Fibroblast of peridontal ligament (primary cell): ENCODE data around the gene HHIPL1.

Source experiments
- DNase-seq: peaks from one replicate; pipeline ENCODE4 v3.0.0-alpha.2; 2010; ENCODE audit errors: extremely low read depth

Gene HHIPL1

DNA sequence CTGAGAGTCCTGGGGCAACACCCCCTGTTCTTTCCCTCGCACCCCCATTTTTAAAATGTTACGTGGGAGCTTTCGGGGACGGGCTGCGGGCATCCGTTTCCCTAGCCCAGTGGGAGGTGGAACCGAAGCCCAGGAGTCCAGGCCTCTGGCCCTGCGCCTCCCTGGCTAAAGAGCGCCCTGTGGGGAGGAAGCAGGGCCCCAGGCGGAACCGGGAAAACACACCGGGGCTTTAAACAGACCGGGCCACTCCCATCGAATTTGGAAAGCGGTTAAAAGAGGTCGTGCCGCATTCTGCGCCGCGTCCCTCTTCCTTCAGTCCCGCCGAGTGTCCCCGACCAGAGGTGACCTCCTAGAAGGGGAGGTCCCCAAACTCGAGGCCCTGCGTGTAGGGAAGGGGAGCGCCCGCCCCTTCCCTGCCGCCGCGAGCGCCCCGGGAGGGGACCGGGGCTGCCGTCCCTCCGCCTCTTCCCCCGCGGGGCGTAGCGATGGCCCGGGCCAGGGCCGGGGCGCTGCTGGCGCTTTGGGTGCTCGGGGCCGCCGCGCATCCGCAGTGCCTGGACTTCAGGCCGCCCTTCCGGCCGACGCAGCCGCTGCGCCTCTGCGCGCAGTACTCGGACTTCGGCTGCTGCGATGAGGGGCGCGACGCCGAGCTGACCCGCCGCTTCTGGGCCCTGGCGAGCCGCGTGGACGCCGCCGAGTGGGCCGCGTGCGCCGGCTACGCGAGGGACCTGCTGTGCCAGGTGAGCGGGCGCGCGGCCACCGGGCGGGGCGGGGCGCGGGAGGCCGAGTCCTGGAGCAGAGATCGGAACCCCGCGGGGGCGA lies at the start of gene HHIPL1:
Gene HHIPL1 (plus strand): TSS at position 407 of the 822 bp plus-strand sequence. CDS start 79 bp downstream, at position 486.
- peak; percentile 21 for DNase-seq

DNA sequence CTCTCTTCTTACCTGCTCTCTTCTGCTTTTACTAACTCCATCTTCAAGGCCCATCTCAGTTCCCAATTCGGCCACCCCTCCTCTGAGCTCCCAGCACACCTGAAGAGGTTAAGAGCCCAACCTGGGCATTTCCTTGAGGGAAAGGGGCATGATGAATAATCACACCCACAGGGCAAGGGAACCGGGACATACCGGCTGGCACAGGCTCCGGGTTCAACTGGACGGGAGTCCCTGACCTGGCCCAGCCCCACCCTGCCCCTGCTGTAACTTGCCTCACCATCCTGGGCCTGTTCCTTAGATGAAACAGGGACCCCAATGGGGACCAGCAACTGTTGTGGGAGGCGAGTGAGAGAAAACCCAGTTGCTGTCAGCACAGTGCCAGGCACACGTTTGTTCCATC lies 49.4 kb upstream of the HHIPL1 start:
- no peak for DNase-seq

DNA sequence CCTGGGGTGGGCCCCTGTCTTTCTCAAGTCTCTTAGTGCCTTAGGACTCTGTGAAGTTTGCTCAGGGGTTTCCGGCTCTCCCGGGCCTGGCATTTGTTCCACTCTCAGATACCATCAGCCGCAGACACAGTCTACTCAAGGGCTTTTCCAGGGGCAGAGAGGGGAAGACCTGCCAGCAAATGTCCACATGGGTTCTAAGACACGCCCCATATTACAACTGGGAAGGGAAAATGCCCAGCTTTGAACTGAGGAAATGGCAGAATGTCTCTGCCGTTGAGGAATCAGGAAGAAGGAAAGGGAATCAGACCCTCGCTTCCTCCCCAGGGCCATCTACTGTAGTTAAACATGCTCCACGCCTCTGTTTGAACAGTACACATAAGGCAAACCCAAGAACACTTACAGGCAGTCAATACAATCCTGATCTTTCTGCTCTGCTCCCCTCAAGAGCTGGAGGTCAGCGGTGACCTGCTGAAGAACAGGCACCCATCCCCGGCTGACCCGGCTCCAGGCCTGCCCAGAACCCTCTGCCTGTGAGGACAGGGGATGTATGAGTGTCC lies 48.8 kb upstream of the HHIPL1 start:
- DNase-seq, result no peak

DNA sequence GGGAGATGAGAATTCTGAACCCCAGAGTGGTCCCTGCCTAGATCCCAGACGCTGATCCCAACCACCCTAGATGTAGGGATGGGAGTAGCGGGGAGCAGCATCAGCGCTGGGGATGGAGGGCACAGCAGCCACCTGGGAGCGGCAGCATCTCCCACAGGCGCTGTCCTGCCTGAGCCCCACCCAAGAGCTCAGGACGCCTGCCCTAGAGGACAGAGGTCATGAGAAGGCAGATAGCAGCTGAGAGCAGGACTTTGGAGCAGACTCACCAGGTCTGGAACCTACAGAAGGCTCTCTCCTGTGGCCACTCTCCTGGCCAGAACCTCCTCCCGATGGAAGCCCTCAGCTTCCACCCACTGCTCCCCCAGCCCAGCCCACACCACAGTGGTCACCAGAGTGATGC lies 48.2 kb upstream of the HHIPL1 start:
- no peak for DNase-seq

DNA sequence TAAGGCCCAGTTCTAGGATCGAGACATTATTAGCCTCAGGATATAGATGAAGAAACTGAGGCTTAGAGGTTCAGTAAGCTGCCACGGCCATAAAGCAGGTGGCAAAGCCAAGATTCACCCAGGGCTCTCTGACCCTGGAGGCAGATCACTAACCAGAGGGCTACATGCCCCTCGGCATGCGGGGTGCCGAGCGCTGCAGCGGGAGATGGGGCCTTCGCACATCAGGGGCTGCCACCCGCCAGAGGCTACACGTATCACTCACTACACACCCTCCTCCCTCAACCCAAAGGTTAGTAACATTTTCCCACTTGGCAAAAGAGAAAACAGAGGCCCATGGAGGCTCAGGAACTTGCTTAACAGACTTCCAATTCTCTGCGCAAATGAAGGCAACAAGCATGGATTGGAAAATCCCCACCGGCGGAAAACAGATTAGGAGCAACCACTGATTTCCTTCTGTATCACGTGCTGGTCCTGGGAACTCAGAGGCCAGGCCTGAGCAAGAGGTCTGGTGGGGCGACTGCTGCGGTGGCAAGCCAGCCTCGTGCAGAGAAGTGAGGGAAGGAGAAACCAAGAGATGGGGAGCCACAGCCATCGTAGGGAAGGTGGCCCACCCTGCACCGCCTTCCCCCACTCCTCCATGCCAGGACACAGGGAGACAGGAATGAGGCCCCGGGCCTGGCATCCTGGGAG lies 46.9 kb upstream of the HHIPL1 start:
- DNase-seq, result no peak

DNA sequence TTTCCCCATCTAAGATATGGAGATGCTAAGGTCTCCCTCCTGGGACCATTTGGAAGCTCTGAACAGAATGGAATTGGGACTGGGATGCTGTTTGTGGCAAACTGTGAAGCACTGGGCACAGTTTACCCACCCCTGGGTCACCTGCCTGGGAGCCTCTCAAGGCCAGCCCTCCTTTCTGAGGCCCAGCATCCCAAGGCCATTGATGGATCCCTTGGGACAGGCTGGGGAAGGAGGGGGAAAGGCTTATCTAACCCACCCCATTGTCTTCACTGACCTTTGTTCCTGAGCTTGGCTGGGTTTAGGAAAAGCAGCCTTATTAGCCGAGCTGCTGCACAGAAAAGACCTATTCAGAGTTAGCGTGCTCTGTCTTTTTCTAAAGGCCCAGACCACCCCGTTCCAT lies 46.2 kb upstream of the HHIPL1 start:
- no peak for DNase-seq

DNA sequence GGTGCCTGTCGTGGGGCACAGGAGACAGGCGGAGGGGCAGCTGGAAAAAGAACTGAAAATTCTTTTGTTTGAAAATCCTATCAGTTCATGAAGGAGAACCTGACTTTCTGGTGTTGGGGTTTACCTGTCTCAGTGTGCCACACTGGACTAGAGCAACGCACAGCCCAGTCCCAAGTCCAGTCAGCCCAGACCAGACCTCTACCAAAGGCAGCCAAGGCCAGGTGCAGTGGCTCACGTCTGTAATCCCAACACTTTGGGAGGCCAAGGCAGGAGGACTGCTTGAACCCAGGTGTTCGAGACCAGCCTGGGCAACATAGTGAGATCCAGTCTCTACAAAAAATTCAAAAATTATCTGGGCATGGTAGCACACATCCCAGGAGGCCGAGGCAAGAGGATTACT lies 45.5 kb upstream of the HHIPL1 start:
- no peak for DNase-seq

DNA sequence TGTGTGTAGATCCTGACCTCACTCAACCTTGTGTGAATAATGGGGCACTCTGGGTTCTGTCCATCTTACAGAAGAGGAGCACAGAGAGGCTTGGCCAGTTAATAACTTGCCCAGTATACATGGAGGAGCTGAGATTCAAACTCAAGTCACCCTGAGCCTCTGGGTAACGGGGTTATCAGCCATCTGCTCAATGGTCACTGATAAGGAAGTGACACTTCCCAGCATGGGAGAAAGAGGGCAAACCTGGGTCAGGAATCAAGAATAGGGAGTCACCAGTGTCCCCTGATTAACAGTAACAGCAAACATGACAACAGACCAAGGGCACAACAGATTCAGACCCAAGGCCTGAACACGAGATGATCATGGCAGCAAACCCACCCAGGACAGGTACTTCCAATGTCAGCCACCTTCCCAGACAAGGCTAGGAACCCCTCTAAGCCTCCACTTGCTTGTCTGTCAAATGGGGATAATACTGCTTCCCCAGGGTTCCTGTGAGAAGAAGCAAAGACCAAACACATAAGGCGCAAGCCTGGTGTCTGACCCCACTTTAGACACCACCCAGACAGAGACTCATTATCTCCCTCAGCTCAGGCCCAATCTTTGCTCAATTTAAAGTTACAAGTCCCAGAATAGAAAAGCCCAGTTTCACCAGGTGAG lies 44.6 kb upstream of the HHIPL1 start:
- DNase-seq, result no peak

DNA sequence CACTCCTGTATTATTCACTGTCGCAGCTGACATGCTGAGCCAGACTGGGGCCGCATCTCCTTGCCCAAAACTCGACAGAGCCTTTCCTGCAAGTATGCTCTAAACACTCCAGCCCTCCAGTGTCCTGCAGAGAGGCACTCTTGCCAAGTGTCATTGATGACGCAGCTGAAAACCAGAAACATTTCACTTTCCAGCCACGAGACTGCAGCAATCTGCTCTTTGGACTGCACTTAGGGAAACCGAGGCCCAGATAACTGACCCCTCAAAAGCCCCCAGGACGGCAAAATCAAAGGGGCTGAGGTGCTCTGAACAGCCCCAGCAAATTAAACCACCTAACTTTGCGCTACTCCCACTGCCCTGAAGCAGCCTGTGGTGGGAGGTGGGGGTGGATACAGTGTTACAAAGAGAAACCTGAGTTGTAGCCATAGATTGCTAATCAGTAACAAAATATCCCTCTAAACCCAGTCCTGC lies 43.5 kb upstream of the HHIPL1 start:
- DNase-seq, result peak; percentile 55

DNA sequence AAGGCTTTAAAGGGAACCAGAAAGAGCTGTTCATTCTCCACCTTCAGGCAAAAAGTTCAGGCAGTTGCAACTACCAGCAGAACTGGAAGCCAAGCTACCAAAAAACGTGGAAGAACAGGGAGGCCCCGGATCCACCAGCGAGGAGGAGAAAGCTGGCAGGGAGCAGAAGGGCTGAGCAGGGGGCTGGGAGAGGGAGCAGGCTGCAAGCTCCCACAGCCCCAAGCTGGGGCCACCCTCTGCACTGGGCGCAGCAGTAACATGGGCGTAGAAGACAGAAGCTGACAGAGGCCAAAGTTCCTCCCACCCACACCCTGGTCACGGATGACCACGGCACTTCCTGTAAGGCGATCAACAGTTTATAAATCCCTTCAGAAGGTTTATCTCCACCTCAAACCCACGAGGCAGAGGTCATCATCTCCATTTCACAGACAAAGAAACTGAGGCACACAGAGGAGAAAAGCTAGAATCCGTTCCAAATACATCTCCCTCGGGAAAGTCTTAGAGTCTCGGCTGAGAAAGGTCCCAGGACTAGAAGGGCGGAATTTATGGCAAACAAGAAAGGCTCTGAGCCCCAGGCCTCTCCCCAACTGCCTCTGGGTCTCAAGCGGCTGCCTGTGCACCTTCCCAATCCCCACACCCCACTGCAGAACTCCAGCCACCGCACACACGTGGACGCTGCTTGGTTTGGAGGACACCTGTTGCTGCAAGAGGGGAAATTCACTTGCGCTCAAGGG lies 42.7 kb upstream of the HHIPL1 start:
- DNase-seq, result no peak

DNA sequence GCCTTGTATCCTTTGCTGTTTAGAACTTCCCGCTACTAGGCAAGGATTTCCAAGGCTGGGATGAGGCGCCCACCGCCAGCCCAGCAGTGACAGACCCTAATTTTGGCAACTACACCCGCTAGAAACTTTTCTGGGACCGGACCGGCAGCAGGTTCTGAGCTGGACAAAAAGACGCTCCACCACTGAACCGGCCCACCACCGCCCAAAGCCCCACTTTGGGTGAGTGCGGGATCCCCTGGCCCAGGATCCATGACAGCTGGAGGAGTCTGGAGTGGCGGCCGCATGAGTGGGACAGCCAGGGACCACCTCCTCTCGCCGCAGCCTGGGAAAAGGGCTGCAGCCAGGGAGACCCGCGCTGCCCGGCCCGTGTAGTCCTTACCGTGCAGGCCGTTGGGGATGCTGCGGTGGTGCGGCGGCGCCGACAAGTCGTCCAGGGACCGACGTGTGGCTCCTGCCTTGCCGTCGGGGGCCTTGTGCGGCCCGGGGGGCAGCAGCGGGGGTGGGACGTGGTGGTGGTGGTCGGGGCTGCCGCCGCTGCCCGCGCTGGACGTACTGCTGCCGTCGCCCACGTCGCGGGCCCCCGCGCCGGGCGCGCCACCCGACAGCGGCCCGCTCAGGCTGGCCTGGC lies 42.0 kb upstream of the HHIPL1 start:
- no peak for DNase-seq

DNA sequence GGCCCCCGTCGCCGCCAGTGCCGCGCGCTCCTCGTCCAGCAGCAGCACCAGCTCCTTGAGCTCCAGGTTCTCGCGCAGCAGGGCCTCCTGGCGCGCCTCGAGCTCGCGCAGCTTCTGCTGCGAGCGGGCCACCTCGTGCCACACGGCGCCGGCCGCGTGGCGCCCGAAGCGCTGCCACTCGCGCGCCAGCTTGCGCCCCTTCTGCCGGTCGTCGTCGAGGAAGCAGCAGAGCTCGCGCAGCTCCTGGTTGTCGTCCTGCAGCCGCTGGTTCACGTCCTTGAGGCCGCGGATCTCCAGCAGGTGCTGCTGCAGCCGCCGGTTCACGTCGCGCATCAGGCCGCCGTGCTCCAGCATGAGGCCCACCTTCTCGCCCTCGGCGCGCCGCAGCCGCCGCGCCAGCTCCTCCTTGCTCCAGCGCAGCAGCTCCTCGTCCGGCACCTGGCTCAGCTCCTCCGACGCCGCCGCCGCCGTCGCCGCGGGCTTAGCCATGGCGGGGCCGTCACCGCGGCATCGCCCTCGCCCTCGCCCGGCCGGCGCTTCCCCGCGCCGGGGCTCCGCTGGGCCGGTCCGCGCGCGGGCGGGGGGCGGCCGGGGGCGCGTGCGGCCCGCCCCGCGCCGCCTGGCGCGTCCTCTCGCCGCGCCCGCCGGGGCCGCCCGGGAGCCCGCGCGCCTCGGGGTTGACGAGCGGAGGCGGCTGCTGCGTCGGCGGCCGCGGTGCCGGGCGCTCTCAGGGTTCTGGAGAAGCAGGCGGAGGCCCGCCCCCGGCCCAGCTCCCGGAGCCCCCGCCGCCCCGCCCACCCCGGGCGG lies 41.3 kb upstream of the HHIPL1 start, which contains the start of gene CCDC85C:
Gene CCDC85C (minus strand): TSS at position 737 of the 807 bp plus-strand sequence. CDS start 248 bp downstream, at position 489.
- no peak for DNase-seq

DNA sequence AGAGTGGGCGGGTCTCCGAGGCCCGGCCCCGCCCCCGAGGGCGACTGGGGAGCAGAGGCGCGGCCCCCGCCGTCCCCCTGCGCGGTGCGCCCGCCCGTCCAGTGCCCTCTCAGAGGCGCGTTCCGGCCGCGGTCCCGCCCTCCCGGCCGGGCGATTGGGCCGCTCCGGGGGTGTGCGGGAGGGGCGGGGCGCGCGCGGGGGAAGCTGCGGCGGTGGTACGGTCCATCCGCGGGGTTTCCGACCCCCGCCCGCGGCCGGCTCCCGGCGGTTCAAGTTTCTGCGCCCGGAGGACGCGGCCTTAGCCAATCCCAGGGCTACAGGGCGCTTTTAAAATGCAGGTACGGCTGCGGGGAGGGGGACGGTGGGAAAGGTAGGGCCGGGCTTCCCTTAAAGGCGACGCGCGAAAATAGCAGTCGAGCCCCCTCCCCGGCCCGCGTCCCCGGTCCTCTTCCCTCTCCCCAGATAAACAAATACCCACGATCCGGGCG lies 40.6 kb upstream of the HHIPL1 start:
- DNase-seq, result peak; percentile 87

DNA sequence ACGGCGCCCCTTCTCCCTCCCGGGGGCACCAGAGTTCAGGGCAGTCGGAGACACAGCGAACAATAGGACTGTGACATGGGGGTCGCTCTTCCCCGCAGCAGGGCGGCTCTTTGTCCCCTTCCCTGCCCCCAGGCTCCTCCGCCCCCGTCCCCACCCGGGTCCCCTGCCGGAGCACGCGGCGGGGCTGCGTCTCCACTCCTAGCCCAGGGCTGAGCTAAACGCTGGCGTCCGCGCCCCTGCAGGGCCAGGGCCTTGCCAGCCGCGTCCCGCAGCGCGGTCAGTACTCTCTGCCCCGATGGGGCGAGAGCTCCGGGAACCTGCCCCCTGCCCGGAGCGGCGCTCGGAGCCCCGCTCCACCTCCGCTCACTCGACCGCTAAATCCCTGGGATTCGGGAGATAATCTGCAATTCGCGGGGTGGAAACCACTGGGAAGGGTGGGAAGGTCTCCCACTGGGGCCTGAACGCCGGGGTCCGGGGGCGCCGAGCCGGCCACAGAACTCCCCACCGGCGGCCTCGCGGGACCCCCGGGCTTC lies 40.1 kb upstream of the HHIPL1 start:
- DNase-seq, result no peak

DNA sequence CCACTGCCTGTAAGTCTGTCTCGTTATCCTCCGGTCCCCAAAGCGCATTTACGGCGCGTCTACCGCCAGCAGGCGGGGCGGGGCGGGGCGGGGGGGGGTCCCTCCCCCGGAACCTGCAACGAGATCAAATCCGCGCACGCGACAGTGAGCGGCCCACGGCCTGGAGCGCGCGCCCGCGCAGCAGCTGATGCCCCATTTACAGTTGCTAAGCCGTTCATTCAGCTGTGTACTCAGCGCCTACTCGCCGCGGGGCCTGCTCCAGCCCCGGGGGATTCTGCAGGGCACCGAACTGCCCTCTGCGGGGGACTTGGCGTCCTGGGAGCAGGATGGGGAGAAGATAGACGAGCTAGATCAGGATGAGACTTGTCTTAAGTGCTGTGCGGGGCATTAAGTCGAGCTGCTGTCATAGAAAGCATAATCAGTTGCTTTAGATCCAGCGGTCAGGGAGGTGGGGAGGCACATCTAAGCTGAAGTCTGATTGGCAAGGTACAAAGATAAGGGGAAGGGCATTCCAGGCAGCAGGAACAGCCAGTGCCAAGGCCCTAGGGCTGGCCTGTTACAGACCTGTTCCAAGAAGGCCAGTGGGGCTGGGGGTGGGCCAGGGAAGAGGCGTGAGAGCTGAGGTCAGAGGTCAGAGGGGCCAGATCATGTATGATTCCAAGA lies 39.5 kb upstream of the HHIPL1 start:
- no peak for DNase-seq

DNA sequence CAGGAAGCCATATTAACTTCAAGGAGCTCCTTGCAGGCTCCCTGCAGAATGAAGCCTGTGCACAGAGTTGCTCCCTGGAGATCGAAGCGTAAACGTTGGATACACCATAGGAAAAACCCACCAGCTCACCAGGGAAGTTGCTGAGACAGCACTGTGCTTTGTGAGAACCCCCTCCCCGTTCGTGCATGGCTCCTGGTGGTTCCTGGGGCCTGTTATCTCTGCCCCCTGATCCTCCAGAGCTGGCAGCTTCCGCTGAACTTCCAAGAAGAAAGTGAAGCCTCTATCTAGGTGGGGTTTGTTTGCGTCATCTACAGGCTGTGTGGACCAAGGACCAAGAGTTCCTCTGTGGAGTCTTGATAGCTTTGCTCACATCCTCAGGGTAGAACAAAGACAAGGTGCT lies 38.6 kb upstream of the HHIPL1 start:
- no peak for DNase-seq

DNA sequence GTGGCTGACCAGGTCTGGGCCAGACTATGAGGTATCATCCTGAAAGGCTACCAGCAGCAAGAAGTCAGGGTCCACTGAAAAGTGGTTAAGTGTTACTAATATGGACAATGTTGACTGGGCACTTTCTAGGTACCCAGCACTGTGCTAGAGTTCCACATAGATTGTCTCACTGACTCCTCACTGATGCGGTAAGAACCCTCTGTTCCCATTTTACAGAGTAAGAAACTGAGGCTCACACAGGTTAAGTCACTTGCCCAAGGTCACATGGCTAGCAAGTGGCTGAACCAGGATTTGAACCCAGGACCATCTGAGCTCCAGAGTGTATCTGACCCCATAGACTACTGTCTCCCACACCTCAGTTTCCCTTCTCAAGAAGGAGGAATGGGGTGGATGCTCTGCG lies 36.3 kb upstream of the HHIPL1 start:
- DNase-seq, result no peak

DNA sequence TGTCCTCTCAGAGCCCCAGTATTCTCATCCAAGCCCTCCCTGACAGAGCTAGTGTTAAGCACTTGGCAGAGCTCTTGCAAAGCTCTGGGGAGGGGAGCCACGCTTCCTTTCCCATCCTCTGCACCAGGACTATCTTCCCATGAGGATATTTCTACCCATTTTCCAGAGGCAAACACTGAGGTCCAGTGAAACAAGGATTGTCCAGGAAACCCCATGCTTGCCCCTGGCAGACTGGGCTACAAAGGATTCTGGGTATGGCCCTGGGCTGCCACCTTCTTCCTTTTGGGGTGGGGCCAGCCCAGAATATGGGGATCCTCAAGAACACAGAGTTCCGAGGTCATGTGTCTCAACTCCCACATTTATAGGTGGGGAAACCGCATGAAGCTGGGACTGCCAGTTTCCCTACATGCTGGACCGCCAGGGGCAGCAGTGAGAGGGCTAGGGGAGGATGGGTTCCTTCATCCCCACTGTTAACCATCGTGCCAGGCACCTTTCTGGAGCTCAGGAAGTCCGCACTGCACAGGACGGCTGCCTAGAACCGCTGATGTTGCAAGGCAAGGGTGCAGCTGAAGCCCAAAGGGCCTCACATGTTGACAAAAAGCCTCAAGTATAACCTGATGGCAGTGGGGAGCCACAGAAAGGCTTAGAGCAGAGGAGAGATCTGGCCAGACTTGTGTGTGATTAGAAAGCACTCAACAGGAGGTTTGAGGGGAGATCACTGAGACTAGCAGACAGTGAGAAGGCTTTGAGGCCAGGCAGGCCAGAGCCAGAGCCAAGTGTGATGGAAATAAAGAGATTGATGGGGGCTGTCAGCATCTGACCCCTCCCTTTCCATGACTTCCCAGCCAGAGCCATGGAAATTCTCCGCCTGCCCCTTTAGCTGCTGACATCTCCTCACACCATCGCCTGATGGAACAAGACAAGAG lies 35.4 kb upstream of the HHIPL1 start:
- no peak for DNase-seq
